ENCODE data around the gene HSPA12B.

HSPA12B gene

DNA sequence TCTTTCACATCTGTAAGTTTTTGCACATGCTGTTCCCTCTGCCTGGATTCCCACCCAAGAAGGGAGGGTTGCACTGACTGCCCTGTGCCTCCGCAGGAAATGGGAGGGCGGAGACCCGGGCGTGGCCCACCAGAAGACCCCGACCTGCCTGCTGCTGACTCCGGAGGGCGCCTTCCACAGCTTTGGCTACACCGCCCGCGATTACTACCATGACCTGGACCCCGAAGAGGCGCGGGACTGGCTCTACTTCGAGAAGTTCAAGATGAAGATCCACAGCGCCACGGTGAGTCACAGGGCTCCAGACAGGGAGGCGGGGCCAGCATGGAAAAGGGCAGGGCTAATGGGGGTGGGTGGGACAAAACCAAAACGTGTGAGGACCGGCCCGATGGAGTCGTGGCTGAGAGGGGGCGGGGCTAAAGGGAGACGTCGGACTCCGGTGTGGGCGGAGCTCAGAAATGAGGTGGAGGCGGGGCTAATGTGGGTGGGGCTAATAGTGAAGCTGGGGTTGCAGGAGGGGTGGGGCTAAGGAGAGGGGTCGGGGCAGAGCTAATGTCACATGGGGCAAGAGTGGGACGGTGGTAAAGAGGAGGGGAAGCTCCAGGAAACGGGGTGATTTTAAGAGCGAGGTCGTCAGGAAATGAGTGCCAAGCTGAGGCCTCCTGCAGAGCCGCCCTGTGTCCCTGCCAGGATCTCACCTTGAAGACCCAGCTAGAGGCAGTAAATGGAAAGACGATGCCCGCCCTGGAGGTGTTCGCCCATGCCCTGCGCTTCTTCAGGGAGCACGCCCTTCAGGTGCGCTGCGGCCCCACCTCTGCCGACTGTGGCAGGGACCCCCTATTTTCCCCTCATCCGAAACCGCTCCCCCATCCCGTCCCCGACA, 12.6 kb downstream of the HSPA12B start:
- TF ChIP-seq, protein P1, sequence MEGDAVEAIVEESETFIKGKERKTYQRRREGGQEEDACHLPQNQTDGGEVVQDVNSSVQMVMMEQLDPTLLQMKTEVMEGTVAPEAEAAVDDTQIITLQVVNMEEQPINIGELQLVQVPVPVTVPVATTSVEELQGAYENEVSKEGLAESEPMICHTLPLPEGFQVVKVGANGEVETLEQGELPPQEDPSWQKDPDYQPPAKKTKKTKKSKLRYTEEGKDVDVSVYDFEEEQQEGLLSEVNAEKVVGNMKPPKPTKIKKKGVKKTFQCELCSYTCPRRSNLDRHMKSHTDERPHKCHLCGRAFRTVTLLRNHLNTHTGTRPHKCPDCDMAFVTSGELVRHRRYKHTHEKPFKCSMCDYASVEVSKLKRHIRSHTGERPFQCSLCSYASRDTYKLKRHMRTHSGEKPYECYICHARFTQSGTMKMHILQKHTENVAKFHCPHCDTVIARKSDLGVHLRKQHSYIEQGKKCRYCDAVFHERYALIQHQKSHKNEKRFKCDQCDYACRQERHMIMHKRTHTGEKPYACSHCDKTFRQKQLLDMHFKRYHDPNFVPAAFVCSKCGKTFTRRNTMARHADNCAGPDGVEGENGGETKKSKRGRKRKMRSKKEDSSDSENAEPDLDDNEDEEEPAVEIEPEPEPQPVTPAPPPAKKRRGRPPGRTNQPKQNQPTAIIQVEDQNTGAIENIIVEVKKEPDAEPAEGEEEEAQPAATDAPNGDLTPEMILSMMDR (IDR thresholded peaks at IDR 0.05; ENCODE audit: poor library complexity, severe bottlenecking) = no peak
- DNase-seq (ENCODE audit: low spot score) = peak; percentile 95
- Histone ChIP-seq H3K27ac (ENCODE audit: poor library complexity, severe bottlenecking) (no peak overlapping the region), H3K36me3 (ENCODE audit: low read depth) (no peaks in the 10 kb centered on the region), H3K27me3 (ENCODE audit: insufficient read depth, poor library complexity, severe bottlenecking) (peaks cover 8% of the 10 kb centered on the region), H3K4me1 (ENCODE audit: insufficient read depth, poor library complexity, severe bottlenecking) (no peaks in the 10 kb centered on the region), H3K9me3 (ENCODE audit: severe bottlenecking) (no peaks in the 10 kb centered on the region), H3K4me3 (ENCODE audit: severe bottlenecking) (peak overlapping the region; percentile 18)
- peak; percentile 67 for ATAC-seq (ENCODE audit: low read depth)

DNA sequence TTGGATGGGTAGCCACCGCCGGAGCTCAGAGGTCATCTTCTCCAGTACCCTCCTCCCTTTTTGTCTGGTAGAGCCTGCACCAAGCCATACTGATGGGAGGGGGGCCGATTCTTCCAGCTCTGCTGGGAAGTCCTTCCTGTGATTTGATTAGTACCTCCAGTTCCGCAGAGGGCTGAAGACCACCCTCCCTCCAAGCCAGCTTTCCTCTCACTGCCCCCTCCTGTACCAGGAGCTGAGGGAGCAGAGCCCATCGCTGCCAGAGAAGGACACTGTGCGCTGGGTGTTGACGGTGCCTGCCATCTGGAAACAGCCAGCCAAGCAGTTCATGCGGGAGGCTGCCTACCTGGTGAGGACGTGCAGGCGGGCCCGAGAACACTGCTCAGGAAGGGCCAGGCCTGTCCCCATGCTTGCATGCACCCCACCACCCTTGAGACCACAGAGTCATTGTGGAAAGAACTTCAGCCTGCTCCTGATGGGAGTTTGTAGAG, 13.2 kb downstream of the HSPA12B start:
- Histone ChIP-seq H3K4me3 (ENCODE audit: severe bottlenecking) (no peak overlapping the region), H3K9me3 (ENCODE audit: severe bottlenecking) (no peaks in the 10 kb centered on the region), H3K27ac (ENCODE audit: poor library complexity, severe bottlenecking) (no peak overlapping the region), H3K27me3 (ENCODE audit: insufficient read depth, poor library complexity, severe bottlenecking) (peaks cover 15% of the 10 kb centered on the region), H3K36me3 (ENCODE audit: low read depth) (no peaks in the 10 kb centered on the region), H3K4me1 (ENCODE audit: insufficient read depth, poor library complexity, severe bottlenecking) (no peaks in the 10 kb centered on the region)
- no peak for ATAC-seq (ENCODE audit: low read depth)
- DNase-seq (ENCODE audit: low spot score) = no peak
- TF ChIP-seq, protein P1 (IDR thresholded peaks at IDR 0.05; ENCODE audit: poor library complexity, severe bottlenecking) = no peak

DNA sequence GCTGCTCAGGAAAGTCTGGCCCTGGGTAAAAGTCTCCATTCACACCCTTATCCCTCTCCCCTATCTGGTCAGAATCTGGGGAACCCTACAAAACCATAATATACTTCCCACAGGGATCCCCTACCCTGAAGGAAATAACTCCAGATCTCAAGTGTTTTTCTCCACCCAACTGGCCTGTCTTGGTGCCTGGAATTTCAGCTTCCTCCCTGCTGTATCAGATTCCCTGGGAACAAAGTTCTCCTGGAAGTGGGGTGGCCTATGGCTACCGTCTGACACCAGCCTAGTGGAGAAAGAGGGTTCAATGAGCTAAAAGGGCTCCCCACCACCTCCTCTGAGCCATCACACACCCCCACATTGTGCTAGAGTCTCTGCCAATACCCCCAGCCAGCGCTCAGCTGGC, 15.0 kb downstream of the HSPA12B start:
- Histone ChIP-seq H3K4me3 (ENCODE audit: severe bottlenecking) (no peak overlapping the region), H3K4me1 (ENCODE audit: insufficient read depth, poor library complexity, severe bottlenecking) (no peaks in the 10 kb centered on the region), H3K9me3 (ENCODE audit: severe bottlenecking) (no peaks in the 10 kb centered on the region), H3K27ac (ENCODE audit: poor library complexity, severe bottlenecking) (no peak overlapping the region), H3K27me3 (ENCODE audit: insufficient read depth, poor library complexity, severe bottlenecking) (peaks cover 23% of the 10 kb centered on the region), H3K36me3 (ENCODE audit: low read depth) (no peaks in the 10 kb centered on the region)
- ATAC-seq (ENCODE audit: low read depth) = no peak
- TF ChIP-seq, protein P1 (IDR thresholded peaks at IDR 0.05; ENCODE audit: poor library complexity, severe bottlenecking) = no peak
- DNase-seq (ENCODE audit: low spot score) = no peak

DNA sequence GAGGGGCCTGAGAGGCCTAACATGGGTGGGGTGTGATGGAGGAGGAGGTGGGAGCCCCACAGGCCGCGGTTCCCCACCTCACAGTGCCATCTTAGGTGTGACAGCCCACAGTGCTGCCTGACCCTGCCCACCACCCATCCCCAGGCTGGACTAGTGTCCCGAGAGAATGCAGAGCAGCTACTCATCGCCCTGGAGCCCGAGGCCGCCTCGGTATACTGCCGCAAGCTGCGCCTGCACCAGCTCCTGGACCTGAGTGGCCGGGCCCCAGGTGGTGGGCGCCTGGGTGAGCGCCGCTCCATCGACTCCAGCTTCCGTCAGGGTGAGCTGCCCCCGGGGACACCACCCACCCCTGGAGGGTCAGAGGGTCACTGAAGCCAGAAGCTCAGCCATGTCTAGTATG, 15.6 kb downstream of the HSPA12B start:
- peaks cover 23% of the 10 kb centered on the region for H3K27me3 ChIP-seq (ENCODE audit: insufficient read depth, poor library complexity, severe bottlenecking)

More for the DNA sequence above, 15.6 kb downstream of the HSPA12B start:
- DNase-seq (ENCODE audit: low spot score) (no peak), ATAC-seq (ENCODE audit: low read depth) (no peak)
- Histone ChIP-seq H3K27ac (ENCODE audit: poor library complexity, severe bottlenecking) (no peak overlapping the region), H3K36me3 (ENCODE audit: low read depth) (no peaks in the 10 kb centered on the region), H3K9me3 (ENCODE audit: severe bottlenecking) (no peaks in the 10 kb centered on the region), H3K4me1 (ENCODE audit: insufficient read depth, poor library complexity, severe bottlenecking) (no peaks in the 10 kb centered on the region), H3K4me3 (ENCODE audit: severe bottlenecking) (no peak overlapping the region)
- TF ChIP-seq, protein P1 (IDR thresholded peaks at IDR 0.05; ENCODE audit: poor library complexity, severe bottlenecking) = no peak

All from RWPE2 (cell line).